ENCODE results near the gene PLD3.

The PLD3 gene

GRCh38 chr19:40413291-40413845 is 64.9 kb downstream of the PLD3 start, which contains the start of gene PRX:
PRX (minus strand) TSS chr19:40413378; CDS start chr19:40407932, 5,446 bp downstream.
- peak; percentile 36 for DNase-seq (ENCODE audit: low read depth, low spot score)

GRCh38 chr19:40414542-40415535 is 66.3 kb downstream of the PLD3 start:
- DNase-seq (ENCODE audit: low read depth, low spot score), result peak; percentile 52

- no peak for DNase-seq (ENCODE audit: low read depth, low spot score)
Measured at GRCh38 chr19:40415768-40416167, 67.3 kb downstream of the PLD3 start.

- peak; percentile 23 for DNase-seq (ENCODE audit: low read depth, low spot score)
Measured at GRCh38 chr19:40416918-40417642, 68.6 kb downstream of the PLD3 start.

- no peak for DNase-seq (ENCODE audit: low read depth, low spot score)
Measured at GRCh38 chr19:40417643-40417981, 69.1 kb downstream of the PLD3 start.

- no peak for DNase-seq (ENCODE audit: low read depth, low spot score)
Measured at GRCh38 chr19:40418040-40418439, 69.5 kb downstream of the PLD3 start.

- no peak for DNase-seq (ENCODE audit: low read depth, low spot score)
Measured at GRCh38 chr19:40419066-40419612, 70.6 kb downstream of the PLD3 start.

- no peak for DNase-seq (ENCODE audit: low read depth, low spot score)
Measured at GRCh38 chr19:40419780-40420179, 71.3 kb downstream of the PLD3 start.

- DNase-seq (ENCODE audit: low read depth, low spot score), result no peak
Measured at GRCh38 chr19:40420451-40420765, 71.9 kb downstream of the PLD3 start.

GRCh38 chr19:40420766-40421765 is 72.6 kb downstream of the PLD3 start:
- peak; percentile 98 for DNase-seq (ENCODE audit: low read depth, low spot score)

GRCh38 chr19:40421993-40422747 is 73.7 kb downstream of the PLD3 start:
- no peak for DNase-seq (ENCODE audit: low read depth, low spot score)

GRCh38 chr19:40422748-40423566 is 74.5 kb downstream of the PLD3 start:
- no peak for DNase-seq (ENCODE audit: low read depth, low spot score)

GRCh38 chr19:40423938-40424337 is 75.4 kb downstream of the PLD3 start:
- DNase-seq (ENCODE audit: low read depth, low spot score), result no peak

GRCh38 chr19:40424637-40425449 is 76.3 kb downstream of the PLD3 start:
- peak; percentile 59 for DNase-seq (ENCODE audit: low read depth, low spot score)

- peak; percentile 100 for DNase-seq (ENCODE audit: low read depth, low spot score)
Measured at GRCh38 chr19:40425450-40426287, 77.2 kb downstream of the PLD3 start, which contains the start of gene SERTAD1. SERTAD1 (minus strand) TSS chr19:40425992; CDS start chr19:40423546, 2,446 bp downstream.

All from astrocyte of the hippocampus (primary cell).